Lower leg skin (tissue), 4 donors: ENCODE data around the gene MVB12B. TPM values are rescaled to one million over a fixed set of nuclear protein-coding genes. Genes with fewer than 3 reads are reported as not detected.

Experiments used
- DNase-seq, 2 donors: peaks; one replicate each; pipeline ENCODE4 v3.0.0-alpha.2; 2019; ENCODE audit warnings: low spot score in 2 of 2
- H3K4me3 ChIP-seq: fragments of 200-600 bp; sonication (generic); 2 replicates; pipeline ENCODE4 v1.5.1; 2017; ENCODE audit warnings: mild to moderate bottlenecking, low read depth; ENCODE audit not compliant: poor library complexity, severe bottlenecking
- POLR2A ChIP-seq, 2 donors: fragments of 450-650 bp; IDR thresholded peaks; one replicate each; pipeline ENCODE4 v1.6.1; 2016 to 2017; ENCODE audit warnings: antibody characterized with exemption in 2 of 2, mild to moderate bottlenecking in 1 of 2, moderate library complexity in 1 of 2
- WGBS, 2 donors: methylation state at CpG; one replicate each; pipeline ENCODE4 v1.1.5; 2018; 5-methylcytosine and 5-hydroxymethylcytosine counted together
- intact Hi-C: fragments of 100-400 bp; cut with DNase I; formaldehyde crosslinking; loops from one replicate; pipeline ENCODE4 v1.15.0; 2023; ENCODE audit warnings: low total_unique reads
- total RNA-seq, 4 donors: library from RNA; depleted of rRNA; stranded (reverse); fragments of >200 nt; gene quantifications; one replicate each; pipeline ENCODE4 v1.1.0, GENCODE V29; 2016
- TF ChIP-seq, protein P1 (sequence below), 3 donors: fragments of 450-650 bp; IDR thresholded peaks; one replicate each; pipeline ENCODE4 v1.5.1; 2016; ENCODE audit warnings: antibody characterized with exemption in 3 of 3, mild to moderate bottlenecking in 3 of 3, moderate library complexity in 2 of 3

The MVB12B gene
- total RNA-seq, 4 donors from 2014 or later: 8.6 to 12.5 (median 10.9) TPM

DNA sequence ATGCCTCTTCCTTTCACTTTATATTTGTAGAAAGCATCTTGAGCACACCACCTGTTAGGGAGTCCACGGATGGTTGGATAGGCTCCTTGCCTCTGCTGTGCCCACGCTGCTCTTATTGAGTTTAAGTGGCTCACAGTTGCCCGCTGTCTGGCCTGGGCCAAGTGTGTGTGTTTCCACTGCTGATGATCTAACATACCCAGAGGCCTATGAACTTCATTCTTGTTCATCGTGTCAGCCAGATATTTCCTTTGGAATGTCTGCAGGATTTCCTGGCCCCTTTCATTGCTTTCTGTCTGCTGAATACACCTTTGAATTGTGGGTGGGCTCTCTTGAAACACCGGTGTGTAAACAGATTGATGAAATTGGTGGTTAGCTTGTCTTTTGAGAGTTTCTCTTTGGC lies 46.6 kb downstream of the MVB12B start:
- intact Hi-C loops: no loop called here

DNA sequence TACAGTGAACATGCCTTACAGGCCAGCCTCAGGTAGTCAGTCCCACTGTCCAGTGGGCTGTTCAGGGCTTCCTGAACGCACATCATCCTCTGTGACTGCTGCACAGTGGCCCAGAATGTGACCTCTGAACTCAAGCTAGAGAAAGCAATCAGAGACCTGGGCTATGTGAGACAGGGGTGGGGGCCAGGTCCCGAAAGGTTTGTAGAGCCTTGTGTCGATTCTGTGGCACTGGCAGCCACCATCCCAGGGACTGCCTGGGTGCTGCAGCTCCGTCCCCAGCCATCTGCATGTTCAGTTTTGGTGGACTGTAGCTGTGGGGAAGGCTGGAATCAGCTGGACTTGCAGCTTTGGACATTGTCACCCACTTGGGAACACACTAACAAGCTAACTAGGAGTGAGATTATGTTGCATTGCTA lies 47.7 kb downstream of the MVB12B start:
- intact Hi-C loops: no loop called here
- TF ChIP-seq, protein P1, sequence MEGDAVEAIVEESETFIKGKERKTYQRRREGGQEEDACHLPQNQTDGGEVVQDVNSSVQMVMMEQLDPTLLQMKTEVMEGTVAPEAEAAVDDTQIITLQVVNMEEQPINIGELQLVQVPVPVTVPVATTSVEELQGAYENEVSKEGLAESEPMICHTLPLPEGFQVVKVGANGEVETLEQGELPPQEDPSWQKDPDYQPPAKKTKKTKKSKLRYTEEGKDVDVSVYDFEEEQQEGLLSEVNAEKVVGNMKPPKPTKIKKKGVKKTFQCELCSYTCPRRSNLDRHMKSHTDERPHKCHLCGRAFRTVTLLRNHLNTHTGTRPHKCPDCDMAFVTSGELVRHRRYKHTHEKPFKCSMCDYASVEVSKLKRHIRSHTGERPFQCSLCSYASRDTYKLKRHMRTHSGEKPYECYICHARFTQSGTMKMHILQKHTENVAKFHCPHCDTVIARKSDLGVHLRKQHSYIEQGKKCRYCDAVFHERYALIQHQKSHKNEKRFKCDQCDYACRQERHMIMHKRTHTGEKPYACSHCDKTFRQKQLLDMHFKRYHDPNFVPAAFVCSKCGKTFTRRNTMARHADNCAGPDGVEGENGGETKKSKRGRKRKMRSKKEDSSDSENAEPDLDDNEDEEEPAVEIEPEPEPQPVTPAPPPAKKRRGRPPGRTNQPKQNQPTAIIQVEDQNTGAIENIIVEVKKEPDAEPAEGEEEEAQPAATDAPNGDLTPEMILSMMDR (IDR thresholded peaks at IDR 0.05): no peak
- TF ChIP-seq POLR2A (IDR thresholded peaks at IDR 0.05): no peak
- no peak overlapping the region for H3K4me3 ChIP-seq
- no peak for DNase-seq
- 93 to 94% methylated on average over 4 of the region's 4 CpGs for WGBS, 2 donors

More for the DNA sequence above, 46.6 kb downstream of the MVB12B start:
- 55 to 67% methylated on average over 5 of the region's 5 CpGs for WGBS, 2 donors
- no peak overlapping the region for H3K4me3 ChIP-seq
- TF ChIP-seq POLR2A (IDR thresholded peaks at IDR 0.05): no peak
- TF ChIP-seq, protein P1 (IDR thresholded peaks at IDR 0.05): no peak
- no peak for DNase-seq

DNA sequence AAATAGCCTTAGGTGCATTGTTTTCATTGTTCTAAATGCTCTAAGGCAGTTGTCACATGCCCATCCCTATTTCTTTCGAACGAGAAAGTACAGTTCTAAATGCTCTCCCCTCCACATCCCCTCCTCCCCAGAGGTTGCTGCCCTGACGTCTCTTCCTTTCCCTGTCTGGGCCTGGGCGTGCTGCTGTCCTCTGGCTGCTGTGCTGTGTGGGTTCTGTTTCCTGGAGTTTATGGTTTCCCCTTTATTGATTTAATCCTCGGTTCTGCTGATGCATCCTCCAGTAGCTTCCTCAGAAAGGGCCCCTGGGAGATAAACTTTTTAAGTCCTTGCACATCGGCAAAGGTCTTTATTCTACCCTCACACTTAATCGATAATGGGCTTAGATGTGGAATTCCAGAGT lies 48.8 kb downstream of the MVB12B start:
- 35 to 53% methylated on average over 7 of the region's 7 CpGs for WGBS, 2 donors
- intact Hi-C loops: no loop called here
- TF ChIP-seq, protein P1 (IDR thresholded peaks at IDR 0.05): no peak
- no peak for TF ChIP-seq POLR2A (IDR thresholded peaks at IDR 0.05)
- no peak for DNase-seq
- H3K4me3 ChIP-seq: no peak overlapping the region

DNA sequence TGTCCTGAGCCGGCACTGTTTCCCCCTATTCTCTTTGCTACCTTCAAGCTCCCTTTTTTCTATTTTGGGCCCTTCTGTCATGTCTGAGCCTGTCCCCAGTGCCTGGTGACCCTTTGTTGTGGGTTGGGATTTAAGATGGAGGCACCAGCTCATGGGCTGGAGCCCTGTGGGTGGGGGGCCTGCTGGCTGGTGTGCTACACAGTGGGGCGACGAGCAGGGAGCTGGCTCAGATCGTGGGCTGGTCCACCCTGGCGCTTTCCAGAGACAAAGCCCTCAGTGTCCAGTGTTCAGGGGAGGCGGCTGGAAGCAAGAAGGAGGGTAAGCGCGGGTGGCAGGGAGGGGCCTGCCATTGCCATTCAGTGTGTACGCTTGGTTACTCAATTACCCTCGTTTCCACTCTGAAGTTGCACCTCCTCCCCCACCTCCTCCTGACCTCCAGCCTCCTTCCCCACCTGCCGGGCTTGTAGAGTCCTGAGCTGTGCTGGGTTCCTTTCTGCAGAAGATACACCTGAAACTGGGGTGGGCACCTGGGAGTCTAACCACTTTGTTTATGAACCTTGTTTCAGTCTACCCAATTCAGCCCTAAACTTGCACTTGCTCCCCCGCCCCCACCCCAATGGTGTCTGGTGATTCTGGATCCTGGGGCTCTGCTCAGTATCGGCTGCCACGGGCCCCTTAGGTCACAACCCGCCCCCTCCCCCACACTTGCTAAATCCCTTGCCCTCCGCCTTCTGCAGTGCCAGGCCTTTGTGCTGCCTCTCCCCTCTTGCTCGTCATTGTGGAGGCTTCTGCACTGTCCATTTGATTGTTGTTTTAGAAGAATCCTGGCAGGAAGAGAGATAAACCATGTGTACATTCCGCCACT lies 49.9 kb downstream of the MVB12B start:
- WGBS, 2 donors: 85 to 87% methylated on average over 18 of the region's 18 CpGs
- TF ChIP-seq, protein P1 (IDR thresholded peaks at IDR 0.05): no peak
- TF ChIP-seq POLR2A (IDR thresholded peaks at IDR 0.05): no peak
- H3K4me3 ChIP-seq: no peak overlapping the region
- intact Hi-C loops: no loop called here
- DNase-seq: no peak

DNA sequence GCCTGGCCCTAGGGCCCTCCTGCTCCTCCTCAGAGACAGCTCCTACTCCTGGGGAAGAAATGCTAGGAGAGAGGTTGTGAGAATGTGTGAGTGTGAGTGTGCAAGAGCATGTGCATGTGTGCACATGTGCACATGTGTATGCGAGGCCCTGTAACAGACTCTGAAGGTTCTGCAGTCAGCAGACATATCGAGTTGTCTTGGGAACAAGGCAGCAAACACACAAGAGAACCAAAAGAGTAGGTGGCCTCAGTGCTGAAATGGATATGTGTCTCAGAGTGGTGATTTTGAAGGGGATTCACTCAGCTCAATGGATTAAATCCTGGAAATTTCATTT lies 50.5 kb downstream of the MVB12B start:
- no peak overlapping the region for H3K4me3 ChIP-seq
- intact Hi-C loops: no loop called here
- WGBS, 2 donors: 94 to 100% methylated on average over 2 of the region's 2 CpGs
- TF ChIP-seq, protein P1 (IDR thresholded peaks at IDR 0.05): no peak
- no peak for TF ChIP-seq POLR2A (IDR thresholded peaks at IDR 0.05)
- no peak for DNase-seq
